NCI-H2196 treated with DMSO at 0.1 percent for 48 hours (cell line): Measurements from ENCODE around the gene GYS2.

Experiments
- DNase-seq: peaks from one replicate; lab custom pipeline; 2025; ENCODE audit not compliant: unreplicated experiment; lab: John Stamatoyannopoulos, UW

The GYS2 gene

DNA sequence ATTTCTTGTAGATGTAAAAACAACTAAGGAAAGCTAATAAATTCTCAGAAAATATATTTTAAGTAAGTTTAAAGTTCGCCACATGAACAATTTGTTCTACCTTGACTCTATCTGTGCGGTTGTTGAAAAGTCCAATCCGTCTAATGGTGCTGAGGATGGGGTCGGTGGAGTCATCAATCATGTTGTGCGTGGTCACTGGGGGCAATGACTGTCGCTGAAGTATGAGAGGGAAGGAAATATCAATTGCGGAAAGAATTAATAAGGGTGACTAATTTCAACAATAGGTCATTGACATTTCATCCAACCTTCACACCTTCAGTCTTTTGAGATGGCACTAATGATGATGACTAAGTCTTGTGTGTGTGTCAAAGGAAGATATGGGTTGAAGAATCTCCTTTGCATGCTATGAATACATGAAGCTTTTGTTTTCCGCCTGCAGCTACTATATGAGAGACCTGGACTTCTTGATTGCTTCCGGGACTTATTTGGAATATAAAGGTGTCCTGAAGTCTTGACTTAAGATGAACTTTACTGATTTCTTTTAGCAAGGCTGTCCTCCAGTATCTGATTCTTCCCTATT lies 46.5 kb downstream of the GYS2 start:
- DNase-seq = no peak

DNA sequence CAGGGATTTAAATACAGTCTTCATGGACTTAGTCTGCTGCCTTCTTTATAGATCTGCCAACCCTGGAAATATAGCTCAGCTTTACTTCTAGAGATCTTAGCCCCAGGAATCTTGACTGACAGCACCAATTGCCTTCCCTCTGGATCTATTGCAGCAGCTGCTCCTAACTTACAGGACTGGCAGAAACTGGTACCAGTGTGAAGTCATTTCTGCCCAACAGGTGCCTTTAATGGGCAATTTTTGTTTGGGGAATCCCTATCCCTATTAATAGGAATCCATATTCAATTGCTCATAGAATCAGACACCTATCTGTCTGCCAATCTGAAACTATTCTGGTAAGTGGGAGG lies 51.3 kb downstream of the GYS2 start:
- DNase-seq = no peak

- DNase-seq = no peak
These were observed 51.9 kb downstream of the GYS2 start for GRCh38 chr12:21552635-21553328.

GRCh38 chr12:21551841-21552465 lies 52.7 kb downstream of the GYS2 start:
- no peak for DNase-seq

DNA sequence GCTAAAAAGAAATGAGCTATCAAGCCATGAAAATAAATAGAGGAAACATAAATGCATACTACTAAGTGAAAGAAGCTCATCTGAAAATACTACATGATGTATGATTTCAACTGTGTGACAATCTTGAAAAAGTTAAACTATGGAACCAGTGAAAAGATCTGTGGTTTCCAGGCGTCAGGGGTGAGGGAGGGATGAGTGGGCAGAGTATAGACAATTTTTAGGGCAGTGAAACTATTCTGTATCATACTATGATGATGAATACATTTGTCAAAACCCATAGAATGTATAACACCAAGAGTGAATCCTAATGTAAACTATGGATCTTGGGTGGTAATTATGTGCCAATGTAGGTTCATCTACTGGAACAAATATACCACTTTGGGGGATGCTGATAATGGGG lies 57.2 kb downstream of the GYS2 start:
- no peak for DNase-seq

GRCh38 chr12:21546716-21547115 lies 57.9 kb downstream of the GYS2 start:
- no peak for DNase-seq

DNA sequence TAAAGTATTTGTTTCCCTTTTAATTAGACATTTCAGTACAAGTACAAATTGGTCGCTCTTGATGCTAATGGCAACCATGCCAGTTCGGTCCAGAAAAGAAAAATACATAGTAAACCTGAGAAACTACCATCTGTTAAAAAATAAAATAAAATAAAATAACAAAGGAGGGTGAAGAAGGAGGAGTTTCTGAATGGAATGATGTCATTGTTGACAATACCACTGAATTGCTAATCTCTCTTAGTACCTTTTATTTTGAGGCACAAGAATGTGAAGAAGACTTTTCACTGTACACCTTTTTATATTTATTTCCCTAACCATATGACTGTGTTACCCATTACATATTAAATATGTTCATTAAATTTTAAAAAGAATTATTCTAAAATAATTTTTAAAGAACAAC lies 59.1 kb downstream of the GYS2 start:
- DNase-seq = no peak

GRCh38 chr12:21543151-21543550 lies 61.5 kb downstream of the GYS2 start:
- no peak for DNase-seq

GRCh38 chr12:21542403-21542802 lies 62.2 kb downstream of the GYS2 start:
- no peak for DNase-seq

- DNase-seq = no peak
These were observed 62.9 kb downstream of the GYS2 start for GRCh38 chr12:21541773-21542172.

GRCh38 chr12:21539797-21540196 lies 64.8 kb downstream of the GYS2 start:
- DNase-seq = no peak

- DNase-seq = no peak
These were observed 66.5 kb downstream of the GYS2 start for GRCh38 chr12:21538061-21538653.

GRCh38 chr12:21529456-21529855 lies 75.2 kb downstream of the GYS2 start:
- DNase-seq = no peak

DNA sequence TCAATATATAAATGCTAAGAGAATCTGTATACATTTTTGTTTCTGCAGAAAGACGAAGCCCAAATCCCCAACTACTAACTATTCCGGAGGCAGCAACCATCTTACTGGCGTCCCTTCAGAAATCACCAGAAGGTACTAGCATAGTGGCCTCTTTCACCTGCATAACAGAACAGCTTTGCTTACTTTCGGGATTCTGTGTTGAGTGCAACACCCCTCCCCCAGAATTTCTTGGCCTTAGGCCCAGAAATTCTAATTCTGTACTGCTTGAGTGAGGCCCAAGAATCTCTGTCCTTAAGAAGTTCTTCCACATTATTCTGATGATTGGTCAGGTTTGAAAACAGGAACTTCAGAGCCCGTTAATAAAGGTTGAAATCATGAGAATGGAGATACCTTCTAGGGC lies 75.7 kb downstream of the GYS2 start:
- no peak for DNase-seq

DNA sequence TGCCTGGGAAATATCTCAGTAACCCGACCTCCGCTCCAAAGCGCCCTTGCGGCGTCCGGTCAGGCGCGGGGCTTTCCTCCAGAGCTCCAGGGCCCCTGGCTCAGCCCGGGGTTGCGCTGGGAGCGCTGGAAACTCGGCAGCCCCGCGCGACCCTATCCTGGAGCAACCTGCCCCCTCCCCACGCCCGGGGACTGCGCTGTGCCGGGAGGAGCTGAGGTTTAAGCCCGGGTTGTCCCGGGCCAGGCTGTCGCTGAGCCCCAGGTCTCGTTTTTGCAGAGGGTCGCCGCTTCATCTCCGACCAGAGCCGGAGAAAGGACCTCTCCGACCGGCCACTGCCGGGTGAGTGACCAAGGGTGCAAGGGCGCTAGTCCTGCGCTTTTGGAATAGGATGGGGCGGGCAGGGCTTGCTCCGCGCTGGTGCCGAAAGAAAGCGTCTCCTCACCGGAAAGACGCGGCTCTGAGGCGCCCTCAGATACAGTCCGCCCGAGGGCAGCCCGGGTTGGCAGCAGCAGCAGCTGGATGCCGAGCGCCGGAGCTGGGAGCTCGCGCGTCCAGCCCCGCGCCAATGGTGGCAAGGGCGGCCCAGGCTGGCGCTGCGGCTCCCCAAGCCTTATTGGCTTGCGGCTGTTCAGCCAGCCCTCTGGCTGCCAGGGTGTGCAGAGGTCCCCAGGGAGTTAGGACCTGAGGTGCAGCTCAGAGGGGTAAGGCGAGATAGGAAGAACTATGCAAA lies 77.0 kb downstream of the GYS2 start:
- peak; percentile 79 for DNase-seq

DNA sequence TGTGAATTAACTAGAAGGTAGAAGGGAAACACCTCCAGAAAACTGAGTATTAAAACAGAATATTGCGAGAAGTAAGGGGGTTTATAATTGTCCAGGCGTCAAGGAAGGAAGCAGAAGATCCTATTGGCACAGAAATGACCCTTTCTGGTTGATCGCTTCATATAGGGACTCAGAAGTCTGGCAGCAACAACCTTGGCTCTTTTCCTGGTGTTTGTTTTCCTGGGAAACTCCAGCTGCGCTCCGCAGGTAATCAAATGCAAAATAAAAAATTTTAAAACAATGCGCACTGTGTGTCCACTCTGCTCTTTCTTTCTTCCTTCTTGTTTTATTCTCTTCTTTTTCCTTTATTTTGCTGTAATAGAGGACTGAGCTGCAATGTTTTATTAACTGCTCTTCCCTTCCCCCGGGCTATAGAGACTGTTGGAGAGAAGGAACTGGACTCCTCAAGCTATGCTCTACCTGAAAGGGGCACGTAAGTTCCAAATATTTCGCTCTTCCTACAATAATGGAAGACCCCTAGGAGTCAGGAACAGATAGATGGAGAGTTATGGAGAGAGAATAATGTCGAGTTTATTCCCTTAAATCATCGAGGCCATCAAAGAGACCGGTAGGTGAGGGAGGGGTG lies 77.8 kb downstream of the GYS2 start:
- peak; percentile 55 for DNase-seq

GRCh38 chr12:21526053-21526452 lies 78.6 kb downstream of the GYS2 start, which contains the start of gene SPX:
Gene SPX, plus strand, starts transcription at chr12:21526296. Its CDS starts 177 bp downstream, at chr12:21526473.
- DNase-seq = no peak

DNA sequence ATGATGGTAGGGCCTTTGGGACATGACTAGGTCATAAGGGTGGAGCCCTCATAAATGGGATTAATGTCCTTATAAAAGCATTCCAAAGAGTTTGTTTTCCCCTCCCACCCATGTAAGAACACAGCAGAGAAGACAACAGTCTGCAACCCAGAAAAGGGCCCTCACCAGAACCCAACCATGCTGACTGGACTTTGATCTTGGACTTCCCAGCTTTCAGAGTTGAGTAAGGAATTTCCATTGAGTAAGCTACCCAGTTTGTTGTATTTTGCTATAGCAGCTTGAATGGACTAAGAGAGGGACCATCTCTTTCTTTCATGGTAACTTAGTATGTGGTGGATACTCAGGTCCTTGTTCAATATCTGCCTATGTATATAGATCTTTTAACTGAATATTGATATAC lies 81.5 kb downstream of the GYS2 start:
- DNase-seq = no peak

GRCh38 chr12:21521541-21521940 lies 83.1 kb downstream of the GYS2 start:
- DNase-seq = no peak

DNA sequence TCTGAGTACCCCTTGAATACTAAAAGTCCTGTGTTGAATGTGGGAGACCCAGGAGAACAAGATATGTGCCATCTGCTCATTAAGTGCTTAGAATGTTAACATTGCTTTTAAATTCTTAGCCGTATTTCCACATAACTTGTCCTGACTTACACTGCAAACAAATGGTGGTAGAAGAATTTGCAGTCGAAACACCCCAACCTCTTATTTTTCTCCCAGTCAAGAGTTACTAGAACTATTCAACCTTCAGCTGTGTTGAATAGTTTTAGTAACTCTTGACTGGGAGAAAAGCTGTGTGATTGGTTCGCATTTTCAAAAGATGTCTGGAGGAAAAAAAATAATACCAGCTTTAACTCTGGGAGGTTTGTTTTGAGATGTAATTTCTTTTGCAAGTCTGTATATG lies 86.2 kb downstream of the GYS2 start:
- no peak for DNase-seq

DNA sequence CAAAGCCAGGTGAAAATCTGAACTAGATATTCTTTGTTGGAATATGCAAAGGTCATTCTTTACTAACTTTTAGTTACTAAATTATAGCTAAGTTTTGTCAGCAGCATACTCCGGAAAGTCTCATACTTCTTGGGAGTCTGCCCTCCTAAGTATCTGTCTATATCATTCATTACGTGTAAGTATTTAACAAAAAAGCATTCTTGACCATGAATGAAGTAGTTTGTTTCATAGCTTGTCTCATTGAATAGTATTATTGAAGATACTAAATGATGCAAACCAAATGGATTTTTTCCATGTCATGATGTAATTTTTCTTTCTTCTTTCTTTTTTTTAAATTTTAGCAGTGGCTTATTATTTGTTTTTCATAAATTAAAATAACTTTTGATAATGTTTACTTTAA lies 88.4 kb downstream of the GYS2 start:
- no peak for DNase-seq
